ENCODE measurements around the gene ANO7.

Gene ANO7, protein sequence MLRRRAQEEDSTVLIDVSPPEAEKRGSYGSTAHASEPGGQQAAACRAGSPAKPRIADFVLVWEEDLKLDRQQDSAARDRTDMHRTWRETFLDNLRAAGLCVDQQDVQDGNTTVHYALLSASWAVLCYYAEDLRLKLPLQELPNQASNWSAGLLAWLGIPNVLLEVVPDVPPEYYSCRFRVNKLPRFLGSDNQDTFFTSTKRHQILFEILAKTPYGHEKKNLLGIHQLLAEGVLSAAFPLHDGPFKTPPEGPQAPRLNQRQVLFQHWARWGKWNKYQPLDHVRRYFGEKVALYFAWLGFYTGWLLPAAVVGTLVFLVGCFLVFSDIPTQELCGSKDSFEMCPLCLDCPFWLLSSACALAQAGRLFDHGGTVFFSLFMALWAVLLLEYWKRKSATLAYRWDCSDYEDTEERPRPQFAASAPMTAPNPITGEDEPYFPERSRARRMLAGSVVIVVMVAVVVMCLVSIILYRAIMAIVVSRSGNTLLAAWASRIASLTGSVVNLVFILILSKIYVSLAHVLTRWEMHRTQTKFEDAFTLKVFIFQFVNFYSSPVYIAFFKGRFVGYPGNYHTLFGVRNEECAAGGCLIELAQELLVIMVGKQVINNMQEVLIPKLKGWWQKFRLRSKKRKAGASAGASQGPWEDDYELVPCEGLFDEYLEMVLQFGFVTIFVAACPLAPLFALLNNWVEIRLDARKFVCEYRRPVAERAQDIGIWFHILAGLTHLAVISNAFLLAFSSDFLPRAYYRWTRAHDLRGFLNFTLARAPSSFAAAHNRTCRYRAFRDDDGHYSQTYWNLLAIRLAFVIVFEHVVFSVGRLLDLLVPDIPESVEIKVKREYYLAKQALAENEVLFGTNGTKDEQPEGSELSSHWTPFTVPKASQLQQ

DNA sequence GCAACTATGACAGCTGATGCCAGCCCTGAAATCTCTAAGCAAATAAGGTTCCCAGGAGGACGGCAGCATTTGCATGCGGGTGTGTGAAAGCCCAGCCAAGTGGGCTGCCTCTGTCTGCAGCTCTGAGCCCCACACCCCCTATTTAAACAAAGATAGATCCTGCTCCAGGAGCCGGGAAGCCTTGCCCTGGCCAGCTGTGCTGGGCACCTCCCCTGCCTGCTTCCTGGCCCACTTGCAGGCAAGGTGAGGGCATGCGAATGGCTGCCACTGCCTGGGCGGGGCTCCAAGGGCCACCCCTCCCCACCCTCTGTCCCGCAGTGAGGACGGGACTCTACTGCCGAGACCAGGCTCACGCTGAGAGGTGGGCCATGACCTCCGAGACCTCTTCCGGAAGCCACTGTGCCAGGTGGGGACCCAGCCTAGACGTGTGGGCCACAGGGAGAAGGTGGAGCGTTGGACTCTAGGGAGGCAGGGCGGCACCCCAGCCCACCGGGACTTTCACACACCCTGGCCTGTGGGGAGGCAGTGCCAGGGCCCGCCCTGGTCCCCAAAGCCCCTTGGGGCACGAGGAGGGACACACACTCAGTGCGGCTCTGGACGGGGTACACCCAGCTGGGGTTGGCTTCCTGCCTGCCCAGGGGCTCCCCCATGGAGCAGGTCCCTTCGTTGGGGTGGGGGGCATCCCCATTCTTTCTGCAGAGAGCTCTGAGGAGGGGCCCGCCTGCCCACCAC lies at the start of gene ANO7:
ANO7 (plus strand) TSS at position 317 of the 732 bp plus-strand sequence. CDS start 1,387 bp downstream, outside the sequence.
- H3K9me3 Mint-ChIP-seq = no peaks in the 10 kb centered on the region
- no peak for ATAC-seq (replicated peaks; ENCODE audit: extremely low read depth, poor library complexity, severe bottlenecking)
- H3K27ac Mint-ChIP-seq (ENCODE audit: low read depth) = no peak within 1 kb of the TSS
- H3K36me3 Mint-ChIP-seq (ENCODE audit: insufficient read depth) = peaks cover under 1% of the 10 kb centered on the region
- H3K27me3 Mint-ChIP-seq = no peaks in the 10 kb centered on the region
- DNase-seq (ENCODE audit: low spot score in 2 of 2) = no peak
- H3K4me1 Mint-ChIP-seq = no peaks in the 10 kb centered on the region
- no peak within 1 kb of the TSS for H3K4me3 Mint-ChIP-seq

DNA sequence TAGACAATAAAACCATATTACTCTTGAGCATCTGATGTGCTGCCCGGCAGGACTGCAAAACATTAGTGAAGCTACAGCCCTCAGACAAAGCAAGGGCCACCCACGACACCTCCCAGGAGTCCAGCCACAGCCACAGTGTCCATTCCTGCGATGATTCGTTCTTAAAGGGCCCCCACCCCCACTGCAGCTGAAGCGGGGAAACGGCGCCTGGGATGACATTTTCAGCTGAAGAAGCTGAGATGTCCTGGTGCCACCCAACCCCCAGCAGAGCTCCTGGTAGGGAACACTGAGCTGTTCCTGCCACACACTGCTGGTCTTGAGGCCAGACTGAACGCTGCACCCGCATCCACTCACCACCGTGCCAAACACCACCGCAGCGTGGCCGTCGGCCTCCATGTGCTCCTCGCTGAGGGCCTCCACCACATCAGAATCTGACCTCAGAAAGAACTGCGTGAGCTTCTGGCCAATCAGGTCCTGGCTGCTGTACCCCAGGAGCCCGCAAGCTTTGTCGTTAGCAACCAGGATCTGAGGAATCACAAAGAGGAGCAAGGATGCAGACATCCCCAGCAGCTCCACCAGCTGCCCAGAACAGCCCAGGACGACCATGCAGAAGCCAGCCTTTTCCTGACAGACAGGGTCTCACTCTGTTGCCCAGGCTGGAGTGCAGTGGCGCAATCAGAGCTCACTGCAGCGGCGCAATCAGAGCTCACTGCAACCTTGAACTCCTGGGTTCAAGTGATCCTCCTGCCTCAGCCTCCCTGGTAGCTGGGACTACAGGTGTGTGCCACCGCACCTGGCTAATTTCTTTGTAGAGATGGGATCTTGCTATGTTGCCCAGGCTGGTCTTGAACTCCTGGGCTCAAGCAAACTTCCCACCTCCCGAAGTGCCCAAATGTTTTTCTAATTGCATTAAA lies 48.7 kb upstream of the ANO7 start:
- no peak for DNase-seq (ENCODE audit: low spot score in 2 of 2)
- no peaks in the 10 kb centered on the region for H3K9me3 Mint-ChIP-seq
- H3K27me3 Mint-ChIP-seq = no peaks in the 10 kb centered on the region
- peaks cover 10% of the 10 kb centered on the region for H3K4me1 Mint-ChIP-seq
- ATAC-seq (replicated peaks; ENCODE audit: extremely low read depth, poor library complexity, severe bottlenecking) = no peak
- H3K4me3 Mint-ChIP-seq = no peak overlapping the region
- no peak overlapping the region for H3K27ac Mint-ChIP-seq (ENCODE audit: low read depth)
- peaks cover 4% of the 10 kb centered on the region for H3K36me3 Mint-ChIP-seq (ENCODE audit: insufficient read depth)

DNA sequence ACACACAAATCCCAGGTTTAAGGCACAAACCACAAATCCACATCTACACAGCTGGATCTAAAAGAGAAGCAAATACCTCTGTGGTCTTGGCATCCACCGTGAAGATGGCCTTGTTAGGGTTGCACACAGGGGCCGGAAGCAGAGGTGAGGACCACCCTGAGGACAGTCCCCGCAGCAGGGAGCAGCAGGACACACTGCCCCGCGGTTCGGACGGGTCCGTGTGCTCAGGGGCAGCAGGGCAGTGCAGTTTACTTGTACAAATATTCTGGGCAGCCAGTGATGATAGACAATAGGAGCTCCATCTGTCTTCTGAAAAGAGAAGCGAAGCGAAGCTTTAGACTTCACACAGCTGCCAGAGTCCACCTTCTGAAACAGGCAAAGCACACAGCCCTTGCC lies 48.0 kb upstream of the ANO7 start:
- no peaks in the 10 kb centered on the region for H3K27me3 Mint-ChIP-seq
- peaks cover 10% of the 10 kb centered on the region for H3K4me1 Mint-ChIP-seq
- ATAC-seq (replicated peaks; ENCODE audit: extremely low read depth, poor library complexity, severe bottlenecking) (no peak), DNase-seq (ENCODE audit: low spot score in 2 of 2) (no peak)
- no peak overlapping the region for H3K4me3 Mint-ChIP-seq
- H3K9me3 Mint-ChIP-seq = no peaks in the 10 kb centered on the region
- H3K36me3 Mint-ChIP-seq (ENCODE audit: insufficient read depth) = peaks cover 6% of the 10 kb centered on the region
- no peak overlapping the region for H3K27ac Mint-ChIP-seq (ENCODE audit: low read depth)

DNA sequence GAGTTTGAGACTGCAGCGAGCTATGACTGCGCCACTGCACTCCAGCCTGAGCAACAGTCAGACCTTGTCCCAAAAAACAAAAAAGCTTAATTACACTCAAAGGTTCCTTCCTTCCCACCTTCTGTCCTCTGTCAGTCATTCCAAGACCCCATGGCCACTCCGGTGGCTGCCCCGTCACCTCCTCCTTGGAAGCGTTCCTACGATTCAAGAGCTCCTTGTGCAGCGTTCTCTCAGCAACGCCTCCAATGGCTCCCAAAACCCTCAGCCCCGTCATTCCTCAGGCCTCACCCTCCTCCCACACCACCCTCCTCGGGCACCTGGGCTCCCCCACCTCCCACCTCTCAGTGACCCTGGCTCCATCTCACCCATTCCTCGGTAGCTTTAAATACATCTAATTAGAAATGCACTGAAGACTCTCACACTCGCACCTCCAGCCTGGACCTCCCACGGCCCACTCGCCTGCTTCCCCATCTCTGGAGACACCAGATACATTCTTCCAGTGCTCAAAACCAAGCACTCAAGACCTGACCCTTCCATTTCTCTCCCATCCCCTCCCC lies 47.2 kb upstream of the ANO7 start:
- H3K27me3 Mint-ChIP-seq = no peaks in the 10 kb centered on the region
- no peak for DNase-seq (ENCODE audit: low spot score in 2 of 2)
- no peak overlapping the region for H3K27ac Mint-ChIP-seq (ENCODE audit: low read depth)
- peaks cover 10% of the 10 kb centered on the region for H3K4me1 Mint-ChIP-seq
- H3K4me3 Mint-ChIP-seq = no peak overlapping the region
- no peak for ATAC-seq (replicated peaks; ENCODE audit: extremely low read depth, poor library complexity, severe bottlenecking)
- H3K36me3 Mint-ChIP-seq (ENCODE audit: insufficient read depth) = peaks cover 8% of the 10 kb centered on the region
- H3K9me3 Mint-ChIP-seq = no peaks in the 10 kb centered on the region

DNA sequence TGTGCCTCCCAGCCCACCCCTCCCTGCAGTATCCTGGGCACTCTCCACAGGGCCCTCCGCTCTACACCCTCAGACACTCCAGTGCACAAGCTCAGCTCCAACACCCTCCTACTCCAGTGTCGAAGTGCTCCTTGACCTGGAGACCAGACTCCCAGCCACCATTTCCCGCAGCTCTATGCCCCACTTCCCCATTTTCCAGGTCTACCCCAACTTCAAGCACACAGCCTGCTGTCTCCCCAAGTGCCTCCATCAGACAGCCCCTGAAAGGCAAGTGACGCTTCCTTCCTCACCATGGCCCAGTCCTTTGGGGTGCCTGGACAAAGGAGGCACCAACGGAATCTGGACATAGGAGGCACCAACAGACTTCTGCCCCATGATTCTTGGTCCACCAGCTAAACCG lies 46.4 kb upstream of the ANO7 start:
- Mint-ChIP-seq H3K27ac (ENCODE audit: low read depth) (no peak overlapping the region), H3K4me3 (no peak overlapping the region), H3K36me3 (ENCODE audit: insufficient read depth) (peaks cover 8% of the 10 kb centered on the region), H3K4me1 (peaks cover 10% of the 10 kb centered on the region), H3K27me3 (no peaks in the 10 kb centered on the region), H3K9me3 (no peaks in the 10 kb centered on the region)
- ATAC-seq (replicated peaks; ENCODE audit: extremely low read depth, poor library complexity, severe bottlenecking) = no peak
- no peak for DNase-seq (ENCODE audit: low spot score in 2 of 2)

DNA sequence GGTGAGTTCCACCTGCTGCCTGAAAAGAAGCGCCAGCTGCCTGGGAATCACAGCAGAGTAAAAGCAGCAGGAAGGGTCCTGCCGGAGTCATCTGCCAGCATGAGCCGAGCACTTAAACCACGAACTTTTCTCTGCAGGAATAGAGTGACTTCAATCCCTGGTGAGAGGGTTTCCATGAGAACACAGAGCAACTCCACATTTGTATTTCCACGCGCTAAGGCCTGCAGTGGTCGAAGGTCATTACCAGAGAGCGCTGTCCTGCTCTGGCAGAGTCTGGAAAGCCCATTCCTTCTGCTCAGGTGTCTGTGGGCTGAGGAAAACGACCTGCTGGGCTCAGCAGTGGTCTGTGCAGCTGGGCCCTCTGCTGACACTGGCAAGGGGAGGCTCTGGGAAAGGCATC lies 45.9 kb upstream of the ANO7 start:
- Mint-ChIP-seq H3K4me3 (no peak overlapping the region), H3K27ac (ENCODE audit: low read depth) (no peak overlapping the region), H3K9me3 (no peaks in the 10 kb centered on the region), H3K4me1 (peaks cover 10% of the 10 kb centered on the region), H3K36me3 (ENCODE audit: insufficient read depth) (peaks cover 8% of the 10 kb centered on the region), H3K27me3 (no peaks in the 10 kb centered on the region)
- DNase-seq (ENCODE audit: low spot score in 2 of 2) = no peak
- ATAC-seq (replicated peaks; ENCODE audit: extremely low read depth, poor library complexity, severe bottlenecking) = no peak

DNA sequence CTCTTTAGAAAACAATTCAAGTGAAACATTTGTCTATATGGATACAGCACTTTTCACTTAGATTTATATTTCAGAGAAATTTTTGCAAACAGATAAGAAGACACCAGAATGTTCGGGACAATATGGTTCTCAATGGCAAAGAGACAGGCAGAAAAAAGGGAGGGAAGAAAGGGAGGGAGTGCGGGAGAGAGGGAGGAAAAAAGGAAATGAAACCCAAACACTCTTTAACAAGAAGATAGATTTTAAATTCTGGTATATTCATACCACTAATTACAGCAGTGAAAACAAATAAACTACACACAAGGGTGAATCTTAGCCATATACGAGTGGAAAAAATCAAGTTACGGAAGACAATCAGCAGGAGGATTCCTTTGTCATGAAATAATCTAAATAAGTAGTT lies 42.2 kb upstream of the ANO7 start:
- no peak overlapping the region for H3K4me3 Mint-ChIP-seq
- H3K27ac Mint-ChIP-seq (ENCODE audit: low read depth) = no peak overlapping the region
- ATAC-seq (replicated peaks; ENCODE audit: extremely low read depth, poor library complexity, severe bottlenecking) (no peak), DNase-seq (ENCODE audit: low spot score in 2 of 2) (no peak)
- no peaks in the 10 kb centered on the region for H3K9me3 Mint-ChIP-seq
- H3K36me3 Mint-ChIP-seq (ENCODE audit: insufficient read depth) = peaks cover 18% of the 10 kb centered on the region
- H3K4me1 Mint-ChIP-seq = peaks cover 32% of the 10 kb centered on the region
- no peaks in the 10 kb centered on the region for H3K27me3 Mint-ChIP-seq

DNA sequence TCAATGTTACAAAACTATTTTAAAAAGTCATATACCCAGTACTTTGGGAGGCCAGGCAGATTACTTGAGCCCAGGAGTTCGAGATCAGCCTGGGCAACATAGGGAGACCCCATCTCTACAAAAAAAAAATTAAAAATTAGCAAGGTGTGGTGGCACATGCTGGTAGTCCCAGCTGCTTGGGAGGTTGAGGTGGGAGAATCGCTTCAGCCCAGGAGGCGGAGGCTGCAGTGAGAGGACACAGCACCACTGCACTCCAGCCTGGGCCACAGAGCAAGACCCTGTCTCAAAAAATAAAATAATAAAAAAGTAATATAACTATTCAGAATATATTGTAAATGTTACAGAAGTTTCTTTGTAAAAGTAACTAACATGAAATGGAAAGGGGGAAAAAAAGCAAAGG lies 41.1 kb upstream of the ANO7 start:
- no peak for ATAC-seq (replicated peaks; ENCODE audit: extremely low read depth, poor library complexity, severe bottlenecking)
- Mint-ChIP-seq H3K4me1 (peaks cover 33% of the 10 kb centered on the region), H3K4me3 (peak overlapping the region; percentile 90), H3K27ac (ENCODE audit: low read depth) (no peak overlapping the region), H3K27me3 (no peaks in the 10 kb centered on the region), H3K9me3 (no peaks in the 10 kb centered on the region), H3K36me3 (ENCODE audit: insufficient read depth) (peaks cover 18% of the 10 kb centered on the region)
- no peak for DNase-seq (ENCODE audit: low spot score in 2 of 2)

DNA sequence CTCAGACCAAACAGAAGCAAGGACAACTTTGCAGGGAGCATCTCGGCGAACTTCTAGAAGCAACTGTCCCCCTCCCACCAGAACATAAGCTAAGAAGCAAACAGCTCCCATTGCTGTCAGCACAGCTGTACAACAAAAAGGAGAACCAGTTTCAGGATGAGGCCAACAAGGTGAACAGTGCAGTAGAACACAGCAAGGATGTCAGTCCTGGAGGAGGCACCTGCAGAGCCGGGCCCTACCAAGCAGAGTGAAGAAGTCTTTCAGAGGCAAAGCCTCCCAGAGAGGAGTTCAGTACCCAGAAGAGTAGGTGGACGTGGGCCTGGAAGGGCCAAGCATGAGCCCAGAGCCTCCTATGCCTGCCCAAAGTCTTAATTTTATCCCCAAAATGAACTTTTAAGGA lies 40.2 kb upstream of the ANO7 start:
- Mint-ChIP-seq H3K4me1 (peaks cover 34% of the 10 kb centered on the region), H3K27me3 (no peaks in the 10 kb centered on the region), H3K27ac (ENCODE audit: low read depth) (peak overlapping the region; percentile 85), H3K4me3 (peak overlapping the region; percentile 90), H3K9me3 (no peaks in the 10 kb centered on the region), H3K36me3 (ENCODE audit: insufficient read depth) (peaks cover 18% of the 10 kb centered on the region)
- DNase-seq (ENCODE audit: low spot score in 2 of 2) (no peak), ATAC-seq (replicated peaks; ENCODE audit: extremely low read depth, poor library complexity, severe bottlenecking) (no peak)

DNA sequence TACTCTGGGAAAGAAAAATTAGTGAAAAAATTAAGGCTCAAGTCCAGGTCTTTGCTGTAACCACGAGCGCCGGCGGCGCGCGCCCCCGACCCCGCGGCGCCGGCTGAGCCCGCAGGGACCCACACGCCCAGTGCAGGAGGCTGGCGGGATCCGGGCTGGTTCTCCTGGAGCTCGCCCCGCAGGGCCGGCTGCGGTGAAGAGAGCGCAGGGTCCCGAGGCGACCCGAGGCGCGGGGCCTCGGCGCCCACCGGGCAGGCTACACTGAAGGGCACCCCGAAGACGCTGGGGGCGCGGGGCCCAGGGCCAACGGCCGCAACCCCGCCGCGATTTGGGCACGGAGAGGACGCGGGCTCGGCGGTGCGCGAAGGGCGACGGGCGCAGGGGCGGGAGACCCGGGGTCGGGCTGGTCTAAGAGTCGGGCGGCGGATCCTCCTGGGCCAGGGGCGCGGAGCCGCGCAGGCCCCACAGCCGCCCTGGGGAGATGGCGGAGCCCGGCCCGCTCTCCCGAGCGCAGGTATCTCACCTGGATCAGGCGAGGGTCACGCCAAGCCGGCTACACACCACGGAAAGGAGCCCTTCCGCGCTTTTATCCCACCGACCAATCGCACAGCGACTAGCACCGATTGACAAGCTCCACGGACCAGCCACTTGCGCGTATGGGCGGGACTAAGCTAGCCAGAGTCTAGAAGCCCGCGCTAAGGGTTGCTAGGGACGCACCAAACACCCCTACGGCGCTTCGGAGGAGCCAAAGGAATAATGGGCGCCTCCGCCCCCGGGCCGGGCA lies 39.4 kb upstream of the ANO7 start, which contains the start of gene PASK:
PASK (minus strand) TSS at position 582 of the 784 bp plus-strand sequence. CDS start 6,440 bp downstream, outside the sequence.
- Mint-ChIP-seq H3K4me3 (peak within 1 kb of the TSS; percentile 90), H3K36me3 (ENCODE audit: insufficient read depth) (peaks cover 20% of the 10 kb centered on the region), H3K9me3 (no peaks in the 10 kb centered on the region), H3K27me3 (no peaks in the 10 kb centered on the region), H3K4me1 (peaks cover 38% of the 10 kb centered on the region), H3K27ac (ENCODE audit: low read depth) (peak within 1 kb of the TSS; percentile 93)
- DNase-seq (ENCODE audit: low spot score in 2 of 2) = peak; percentile 78 to 83
- ATAC-seq (replicated peaks; ENCODE audit: extremely low read depth, poor library complexity, severe bottlenecking) = peak; percentile 83

DNA sequence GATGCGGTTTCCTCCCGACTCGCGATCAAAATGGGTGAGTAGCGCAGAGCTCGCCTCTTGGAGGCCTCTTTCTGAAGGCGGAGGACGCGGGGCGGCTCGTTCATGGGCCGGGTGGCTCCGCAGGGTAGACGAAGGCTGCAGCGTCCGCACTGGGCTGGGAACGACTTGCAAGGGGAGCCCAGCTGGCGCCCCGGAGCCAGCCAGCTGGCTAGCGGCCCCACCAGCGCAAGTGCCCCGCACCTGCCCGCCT lies 38.9 kb upstream of the ANO7 start:
- Mint-ChIP-seq H3K27ac (ENCODE audit: low read depth) (peak overlapping the region; percentile 93), H3K4me3 (peak overlapping the region; percentile 90), H3K9me3 (no peaks in the 10 kb centered on the region), H3K36me3 (ENCODE audit: insufficient read depth) (peaks cover 22% of the 10 kb centered on the region), H3K27me3 (no peaks in the 10 kb centered on the region), H3K4me1 (peaks cover 38% of the 10 kb centered on the region)
- ATAC-seq (replicated peaks; ENCODE audit: extremely low read depth, poor library complexity, severe bottlenecking) = no peak
- DNase-seq (ENCODE audit: low spot score in 2 of 2) = no peak
